ENCODE data around the gene FLACC1.
A peak's percentile ranks its signal among the peaks of the same experiment; 100 is the strongest.

FLACC1 gene

DNA sequence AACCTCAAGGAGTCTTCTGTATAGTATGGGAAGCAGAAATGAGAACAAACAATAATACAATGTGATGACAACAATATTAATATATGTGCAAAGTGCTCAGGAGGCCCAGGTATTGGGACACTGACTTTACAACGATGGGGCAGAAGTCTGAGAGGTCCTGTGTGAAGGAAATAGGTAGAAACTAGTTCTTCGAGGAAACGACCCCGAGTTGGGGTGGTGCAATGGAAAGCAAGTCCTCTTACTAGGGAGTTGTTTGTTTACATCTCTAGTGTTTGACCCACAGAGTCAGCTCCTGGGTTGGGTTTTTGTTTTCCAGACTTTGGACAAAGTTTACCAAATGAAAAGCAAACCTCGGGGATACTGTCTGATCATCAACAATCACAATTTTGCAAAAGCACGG is 80.6 kb downstream of the FLACC1 start:
- DNase-seq (ENCODE audit: low read depth): no peak

GRCh38 chr2:201275990-201276389 is 81.2 kb downstream of the FLACC1 start:
- DNase-seq (ENCODE audit: low read depth): no peak

- no peak for DNase-seq (ENCODE audit: low read depth)
These were observed 82.1 kb downstream of the FLACC1 start for GRCh38 chr2:201275069-201275468.

- no peak for DNase-seq (ENCODE audit: low read depth)
These were observed 83.7 kb downstream of the FLACC1 start for GRCh38 chr2:201273330-201273983.

DNA sequence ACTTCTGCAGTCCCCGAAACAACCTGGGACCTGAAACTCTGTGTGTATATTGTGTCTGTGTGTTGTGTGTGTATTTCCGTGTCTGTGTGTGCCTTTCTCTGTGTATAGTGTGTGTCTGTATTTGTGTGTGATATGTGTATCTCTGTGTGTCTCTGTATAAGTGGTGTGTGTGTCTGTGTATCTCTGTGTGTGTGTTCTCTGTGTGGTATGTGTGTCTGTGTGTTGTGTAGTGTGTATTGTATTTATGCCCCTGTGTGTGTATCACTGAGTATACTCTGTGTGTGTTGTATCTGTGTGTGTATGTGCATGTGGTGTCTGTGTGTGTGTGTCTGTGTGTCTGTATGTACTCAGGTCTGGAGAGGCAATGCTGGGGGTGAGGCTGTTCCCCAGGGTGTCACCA is 85.2 kb downstream of the FLACC1 start:
- no peak for DNase-seq (ENCODE audit: low read depth)

DNA sequence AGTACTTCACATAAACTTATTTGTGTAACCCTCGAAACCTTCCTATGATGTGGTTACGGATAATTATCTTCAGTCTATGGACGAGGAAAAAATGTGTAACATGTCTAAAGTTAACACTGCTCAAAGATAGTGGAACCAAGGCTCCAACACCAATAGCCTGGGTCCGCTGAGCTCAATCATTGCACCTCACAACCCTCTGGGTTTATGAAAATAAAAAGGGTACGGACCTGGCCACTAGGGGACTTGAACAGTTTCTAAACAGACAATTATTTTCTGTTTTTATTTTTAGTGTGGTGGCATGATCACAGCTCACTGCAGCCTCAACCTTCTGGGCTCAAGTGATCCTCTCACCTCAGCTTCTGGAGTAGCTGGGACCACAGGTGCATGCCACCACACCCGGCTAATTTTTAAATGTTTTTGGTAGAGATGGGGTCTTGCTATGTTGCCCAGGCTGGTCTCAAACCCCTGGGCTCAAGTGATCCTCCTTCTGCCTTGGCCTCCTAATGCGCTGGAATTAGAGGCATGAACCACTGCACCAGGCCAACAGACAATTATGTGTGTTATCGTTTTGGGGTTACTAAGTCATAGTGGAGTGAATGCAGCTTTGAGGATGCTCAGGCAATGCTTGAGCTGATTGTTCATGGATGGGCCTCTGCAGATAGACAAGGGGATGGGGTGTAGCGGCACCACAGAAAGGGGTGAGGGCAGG is 86.7 kb downstream of the FLACC1 start:
- DNase-seq (ENCODE audit: low read depth): no peak

DNA sequence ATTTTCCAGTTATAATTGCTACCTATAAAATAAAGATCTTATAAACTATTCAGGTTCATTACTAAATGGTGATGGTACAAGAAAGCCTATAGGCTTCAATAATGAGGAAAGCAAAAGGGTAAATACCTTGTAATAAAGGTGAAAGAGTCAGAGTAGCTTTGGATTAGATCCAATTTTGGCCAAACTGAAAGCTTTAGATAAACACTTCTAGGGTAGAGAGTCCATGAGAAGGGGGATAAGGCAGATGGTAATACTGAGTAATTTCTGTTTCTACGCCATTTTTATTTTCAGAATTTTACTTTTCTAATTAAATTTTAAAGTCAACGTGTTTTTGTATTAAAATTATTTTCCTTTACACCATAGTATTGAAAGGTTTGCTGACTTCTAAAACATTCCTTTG is 87.4 kb downstream of the FLACC1 start:
- DNase-seq (ENCODE audit: low read depth): no peak

DNA sequence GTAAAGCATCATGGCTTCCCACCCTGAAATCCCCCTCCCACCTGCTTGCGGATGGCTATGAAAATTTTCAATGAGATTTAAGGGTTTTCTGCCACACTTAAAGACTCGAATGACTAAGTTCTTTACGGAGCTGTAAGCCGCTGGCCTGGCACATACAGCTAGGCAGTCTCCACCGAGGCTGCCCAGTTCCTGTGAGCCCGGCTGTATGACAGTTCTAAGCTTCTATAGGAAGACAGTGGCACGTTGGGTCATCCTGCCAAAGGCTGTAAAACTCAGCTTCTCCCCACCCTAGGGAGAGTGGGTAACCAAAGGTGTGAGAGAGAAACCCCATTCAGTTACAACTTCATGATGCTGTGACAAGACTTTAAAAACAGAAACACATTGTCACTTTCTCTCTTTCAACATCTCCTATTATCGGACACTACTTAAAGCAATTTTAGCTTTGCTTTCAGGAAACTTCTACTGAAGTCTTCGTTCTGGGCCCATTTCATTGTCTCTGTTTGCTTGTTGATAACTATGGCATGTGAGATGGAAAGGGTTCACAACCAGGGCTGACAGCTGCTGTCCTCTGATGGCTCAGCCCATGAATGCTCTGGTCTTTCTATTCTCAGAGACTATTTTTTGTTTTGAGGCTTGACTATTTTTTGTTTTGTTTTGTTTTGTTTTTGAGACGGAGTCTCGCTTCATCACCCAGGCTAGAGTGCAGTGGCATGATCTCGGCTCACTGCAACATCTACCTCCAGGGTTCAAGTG is 89.7 kb downstream of the FLACC1 start:
- DNase-seq (ENCODE audit: low read depth): no peak

DNA sequence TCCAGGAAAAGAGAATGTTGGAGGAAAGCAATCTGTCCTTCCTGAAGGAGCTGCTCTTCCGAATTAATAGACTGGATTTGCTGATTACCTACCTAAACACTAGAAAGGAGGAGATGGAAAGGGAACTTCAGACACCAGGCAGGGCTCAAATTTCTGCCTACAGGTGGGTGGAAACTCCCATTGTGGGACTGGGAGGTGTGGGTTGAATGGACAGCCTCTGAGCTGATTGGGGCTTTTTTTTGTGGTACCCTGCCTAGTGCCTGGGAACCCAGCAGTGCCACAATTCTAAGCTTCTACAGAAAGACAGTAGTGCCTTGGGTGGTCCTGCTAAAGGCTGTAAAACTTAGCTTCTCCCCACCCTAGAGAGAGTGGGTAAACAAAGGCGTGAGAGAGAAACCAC is 90.5 kb downstream of the FLACC1 start:
- no peak for DNase-seq (ENCODE audit: low read depth)

DNA sequence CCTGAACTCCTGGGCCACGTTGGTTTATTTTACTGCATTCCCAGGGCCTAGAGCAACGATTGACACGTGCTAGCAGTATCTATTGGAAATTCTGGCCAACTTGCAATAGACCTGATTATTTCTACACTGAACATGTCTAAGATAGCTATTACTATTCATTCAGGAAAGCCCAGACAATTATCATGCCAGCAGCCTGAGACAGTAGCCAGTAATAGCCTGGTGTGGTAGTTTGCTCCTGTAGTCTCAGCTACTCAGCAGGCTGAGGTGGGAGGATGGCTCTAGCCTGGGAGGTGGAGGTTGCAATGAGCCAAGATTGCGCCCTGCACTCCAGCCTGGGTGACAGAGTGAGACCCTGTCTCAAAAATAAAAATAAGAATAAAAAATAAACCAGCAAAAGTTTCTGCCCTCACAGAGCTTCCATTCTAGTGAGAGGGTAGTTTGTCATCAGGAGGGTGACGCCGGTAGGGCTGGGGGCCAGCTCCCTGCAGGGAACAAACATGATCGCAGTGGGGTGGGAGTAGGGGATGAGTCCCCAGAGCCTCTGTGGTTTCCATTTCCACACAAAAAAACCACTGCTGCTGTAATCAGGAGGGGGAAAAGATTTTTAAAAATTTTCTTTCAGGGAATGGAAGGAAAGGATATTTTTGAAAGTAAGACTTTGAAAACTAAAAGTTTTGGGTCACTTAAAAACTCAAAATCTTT is 92.5 kb downstream of the FLACC1 start:
- DNase-seq (ENCODE audit: low read depth): no peak

DNA sequence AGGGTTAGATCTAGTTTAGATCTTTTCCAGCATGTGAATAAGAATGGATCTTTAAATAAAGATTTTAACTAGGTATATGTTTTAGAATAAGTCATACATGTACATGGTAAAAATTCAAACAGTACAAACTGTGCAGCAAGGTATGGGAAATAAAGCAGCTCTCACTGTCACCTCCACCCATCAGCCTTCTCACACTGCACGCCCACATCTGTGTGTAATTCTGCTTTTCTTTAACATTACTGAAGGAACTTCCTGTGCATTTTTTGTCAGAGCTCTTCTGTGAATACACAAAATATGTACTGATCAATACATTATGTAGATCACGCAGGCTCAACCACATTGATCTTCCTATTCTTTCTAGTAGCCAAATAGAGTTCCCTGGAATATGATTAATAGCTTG is 93.4 kb downstream of the FLACC1 start:
- no peak for DNase-seq (ENCODE audit: low read depth)

DNA sequence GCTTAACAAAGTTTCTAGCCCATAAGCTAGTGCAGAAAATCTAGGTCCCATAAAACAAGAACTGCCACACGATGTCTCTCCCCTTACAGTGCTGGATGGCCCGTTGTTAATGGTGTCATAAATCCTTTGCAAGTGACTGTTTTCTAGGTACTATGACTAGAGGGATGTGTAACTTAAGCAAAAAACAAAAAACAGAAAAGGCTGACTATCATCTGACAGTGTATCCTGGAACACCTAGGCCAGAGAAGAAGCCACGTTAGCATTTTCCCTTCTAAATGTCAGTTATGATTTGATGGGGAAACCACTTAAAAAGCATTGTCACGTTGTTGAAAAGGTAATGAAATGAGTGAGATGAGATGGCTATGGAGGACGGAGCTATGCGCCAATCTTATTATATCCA is 94.4 kb downstream of the FLACC1 start:
- DNase-seq (ENCODE audit: low read depth): no peak

- no peak for DNase-seq (ENCODE audit: low read depth)
These were observed 95.2 kb downstream of the FLACC1 start for GRCh38 chr2:201261906-201262305.

DNA sequence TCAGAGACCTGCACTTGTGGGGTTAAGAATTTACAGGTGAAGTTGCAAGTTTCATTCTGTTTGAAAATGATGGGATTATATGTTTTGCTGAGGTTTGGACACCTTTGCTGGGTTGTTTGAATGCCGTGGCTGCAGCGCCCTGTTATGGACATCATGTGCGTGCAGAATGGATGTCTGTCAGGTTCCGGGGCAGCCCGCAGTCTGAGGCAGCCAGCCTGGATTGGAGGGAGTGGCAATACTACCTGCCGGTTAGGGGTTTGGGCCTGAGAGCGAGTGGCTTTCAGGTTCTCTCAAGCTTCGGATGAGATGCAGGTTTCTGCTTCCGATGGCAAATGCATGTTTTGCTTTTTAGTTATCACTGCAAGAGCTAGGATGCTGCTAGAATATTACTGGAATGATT is 95.7 kb downstream of the FLACC1 start:
- peak; percentile 29 for DNase-seq (ENCODE audit: low read depth)

DNA sequence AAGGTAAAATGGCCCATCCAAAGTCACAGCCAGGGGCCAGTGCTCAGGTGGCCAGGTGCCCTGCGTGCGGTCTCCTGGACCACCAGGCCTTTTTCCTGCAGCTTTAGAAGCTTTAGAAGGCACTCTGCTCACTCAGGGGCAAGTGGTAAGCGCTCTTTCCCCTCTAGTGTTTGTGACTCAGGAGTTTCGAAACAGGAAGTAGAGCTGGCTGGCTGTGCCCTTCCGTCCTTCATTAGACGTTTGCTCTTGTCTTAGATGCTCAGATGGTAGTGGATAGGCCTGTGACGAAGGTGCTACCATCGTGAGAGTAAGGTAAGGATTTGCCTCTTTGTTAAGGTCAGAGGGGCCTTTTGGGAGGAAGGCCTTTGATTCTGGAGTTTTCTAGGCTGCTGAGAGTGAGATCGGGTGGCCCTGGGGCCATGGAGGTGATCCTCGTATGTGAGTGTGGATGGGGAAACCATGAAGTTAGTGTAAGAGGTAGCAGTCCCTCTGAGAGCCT is 96.8 kb downstream of the FLACC1 start, which contains the start of gene CASP8:
Gene CASP8, plus strand, starts transcription at position 235 of the 499 bp plus-strand sequence. CDS start 5,951 bp downstream, outside the sequence.
- DNase-seq (ENCODE audit: low read depth): peak; percentile 44

- no peak for DNase-seq (ENCODE audit: low read depth)
These were observed 98.2 kb downstream of the FLACC1 start for GRCh38 chr2:201258666-201259615.

GRCh38 chr2:201257956-201258665 is 99.0 kb downstream of the FLACC1 start:
- peak; percentile 85 for DNase-seq (ENCODE audit: low read depth)

- DNase-seq (ENCODE audit: low read depth): no peak
These were observed 99.7 kb downstream of the FLACC1 start for GRCh38 chr2:201257381-201257955.

DNA sequence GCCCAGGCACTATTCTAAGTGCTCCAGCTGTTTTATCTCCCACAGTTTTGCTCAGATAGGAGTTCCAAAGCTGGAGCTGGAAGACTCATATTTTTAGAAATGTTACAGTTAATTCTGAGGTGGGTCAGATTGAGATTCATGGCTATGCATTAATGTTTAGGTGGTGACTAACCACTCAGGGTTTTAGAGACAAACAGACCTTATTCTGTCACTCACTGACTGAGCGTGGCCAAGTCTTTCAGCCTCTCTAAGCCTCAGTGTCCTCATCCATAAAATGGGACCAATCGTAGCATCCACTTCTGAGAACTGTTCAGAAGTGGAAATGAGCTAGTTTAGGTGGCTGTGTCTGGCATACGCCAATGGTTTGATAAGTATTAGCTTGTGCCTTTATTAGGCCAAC is 101.1 kb downstream of the FLACC1 start:
- DNase-seq (ENCODE audit: low read depth): no peak

DNA sequence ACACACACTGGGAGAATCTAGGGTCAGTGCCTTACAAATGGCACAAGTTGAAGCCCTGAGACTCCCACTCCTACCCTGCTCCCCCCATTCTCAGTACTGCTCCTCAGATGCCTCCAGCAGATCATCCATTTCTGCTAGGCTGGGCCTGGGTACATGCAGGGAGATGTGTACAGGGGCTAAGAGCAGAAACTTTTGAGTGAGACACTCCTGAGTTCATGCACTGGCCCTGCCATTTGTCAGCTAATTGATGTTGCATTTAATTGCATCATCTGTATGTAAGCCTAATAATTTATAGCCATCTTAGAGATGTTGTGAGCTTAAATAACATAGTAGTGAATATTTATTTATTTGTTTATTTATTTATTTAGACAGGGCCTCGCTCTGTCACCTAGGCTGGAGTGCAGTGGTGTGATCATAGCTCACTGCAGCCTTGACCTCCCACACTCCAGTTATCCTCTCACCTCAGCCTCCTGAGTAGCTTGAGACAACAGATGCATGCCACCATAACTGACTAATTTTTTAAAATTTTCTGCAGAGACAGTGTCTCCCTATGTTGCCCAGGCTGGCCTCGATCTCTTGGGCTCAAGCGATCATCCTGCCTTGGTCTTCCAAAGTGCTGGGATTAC is 101.6 kb downstream of the FLACC1 start:
- DNase-seq (ENCODE audit: low read depth): no peak

All from stimulated activated CD8-positive, alpha-beta memory T cell treated with anti-CD3 and anti-CD28 coated beads, Interleukin-12 subunit alpha, Interleukin-12 subunit beta, amount 100 ng/mL, for 1 hour (primary cell).